Tibial nerve (tissue), 4 donors: Measurements from ENCODE around the gene KIF25. TPM values are rescaled to one million over a fixed set of nuclear protein-coding genes. Genes with fewer than 3 reads are reported as not detected.
A peak's percentile ranks its signal among the peaks of the same experiment; 100 is the strongest.

ENCODE experiments used
- DNase-seq, 2 donors: peaks; one replicate each; pipeline ENCODE4 v3.0.0-alpha.2; 2019; ENCODE audit warnings: low spot score in 2 of 2
- H3K27ac ChIP-seq, 4 donors: fragments of 200-600 bp; sonication (generic) in 3 of 4; one replicate each; pipeline ENCODE4 v1.5.1; 2017 to 2019; ENCODE audit warnings: mild to moderate bottlenecking in 1 of 4
- H3K27me3 ChIP-seq, 2 donors: fragments of 200-600 bp; sonication (generic) in 1 of 2; one replicate each; pipeline versions ENCODE4 v1.5.1 to v1.6.0; 2017 to 2019
- H3K36me3 ChIP-seq, 3 donors: fragments of 200-600 bp; sonication (generic); one replicate each; pipeline ENCODE4 v1.5.1; 2018 to 2019
- H3K4me1 ChIP-seq, 4 donors: fragments of 200-600 bp; sonication (generic) in 3 of 4; one replicate each; pipeline ENCODE4 v1.5.1; 2017 to 2019
- H3K4me3 ChIP-seq, 4 donors: fragments of 200-600 bp; sonication (generic) in 3 of 4; one replicate each; pipeline ENCODE4 v1.5.1; 2017 to 2019; ENCODE audit warnings: mild to moderate bottlenecking in 1 of 4, moderate library complexity in 1 of 4
- H3K9me3 ChIP-seq, 4 donors: fragments of 200-600 bp; sonication (generic) in 3 of 4; one replicate each; pipeline ENCODE4 v1.5.1; 2017 to 2019
- EP300 ChIP-seq, 2 donors: sonication (generic); formaldehyde crosslinking; IDR thresholded peaks; one replicate each; pipeline ENCODE4 v1.6.1; 2017; ENCODE audit warnings: antibody characterized with exemption in 2 of 2, mild to moderate bottlenecking in 1 of 2
- POLR2A ChIP-seq, 2 donors: fragments of 450-650 bp; IDR thresholded peaks; one replicate each; pipeline ENCODE4 v1.6.1; 2017; ENCODE audit warnings: antibody characterized with exemption in 2 of 2, mild to moderate bottlenecking in 2 of 2, moderate library complexity in 2 of 2
- WGBS, 2 donors: methylation state at CpG; one replicate each; pipeline ENCODE4 v1.1.5; 2018; 5-methylcytosine and 5-hydroxymethylcytosine counted together
- total RNA-seq, 4 donors: library from RNA; depleted of rRNA; stranded (reverse); fragments of >200 nt; gene quantifications; one replicate each; pipeline ENCODE4 v1.1.0, GENCODE V29; 2016
- TF ChIP-seq, protein P1 (sequence below), 5 experiments: fragments of 200-600 bp in 3 of 5; fragments of 450-650 bp in 2 of 5; sonication (generic) in 3 of 5; IDR thresholded peaks; one replicate each; pipeline ENCODE4 v1.5.1; 2016 to 2019; ENCODE audit warnings: antibody characterized with exemption in 5 of 5, mild to moderate bottlenecking in 3 of 5, moderate library complexity in 2 of 5

The KIF25 gene
- total RNA-seq, 4 donors from 2014 or later: not detected

GRCh38 chr6:168042426-168043192 lies 45.1 kb downstream of the KIF25 start:
- H3K27ac ChIP-seq: no peak overlapping the region
- WGBS, 2 donors: 95 to 97% methylated on average over 25 to 29 of the region's 29 CpGs
- H3K4me3 ChIP-seq: no peak overlapping the region
- H3K36me3 ChIP-seq: no peaks in the 10 kb centered on the region
- no peak for TF ChIP-seq EP300 (IDR thresholded peaks at IDR 0.05)
- TF ChIP-seq POLR2A (IDR thresholded peaks at IDR 0.05): no peak
- H3K27me3 ChIP-seq: no peaks in the 10 kb centered on the region
- DNase-seq: peak in 1 of 2 donors; percentile 9
- no peaks in the 10 kb centered on the region for H3K4me1 ChIP-seq
- H3K9me3 ChIP-seq: peaks cover 0 to 37% (median 5%) of the 10 kb centered on the region in 4 donors

- no peaks in the 10 kb centered on the region for H3K36me3 ChIP-seq
- H3K9me3 ChIP-seq: peaks cover 0 to 37% (median 5%) of the 10 kb centered on the region in 4 donors
- H3K4me1 ChIP-seq: no peaks in the 10 kb centered on the region
- no peak overlapping the region for H3K4me3 ChIP-seq
- no peak overlapping the region for H3K27ac ChIP-seq
- no peak for DNase-seq
- no peak for TF ChIP-seq EP300 (IDR thresholded peaks at IDR 0.05)
- TF ChIP-seq POLR2A (IDR thresholded peaks at IDR 0.05): no peak
- TF ChIP-seq, protein P1, sequence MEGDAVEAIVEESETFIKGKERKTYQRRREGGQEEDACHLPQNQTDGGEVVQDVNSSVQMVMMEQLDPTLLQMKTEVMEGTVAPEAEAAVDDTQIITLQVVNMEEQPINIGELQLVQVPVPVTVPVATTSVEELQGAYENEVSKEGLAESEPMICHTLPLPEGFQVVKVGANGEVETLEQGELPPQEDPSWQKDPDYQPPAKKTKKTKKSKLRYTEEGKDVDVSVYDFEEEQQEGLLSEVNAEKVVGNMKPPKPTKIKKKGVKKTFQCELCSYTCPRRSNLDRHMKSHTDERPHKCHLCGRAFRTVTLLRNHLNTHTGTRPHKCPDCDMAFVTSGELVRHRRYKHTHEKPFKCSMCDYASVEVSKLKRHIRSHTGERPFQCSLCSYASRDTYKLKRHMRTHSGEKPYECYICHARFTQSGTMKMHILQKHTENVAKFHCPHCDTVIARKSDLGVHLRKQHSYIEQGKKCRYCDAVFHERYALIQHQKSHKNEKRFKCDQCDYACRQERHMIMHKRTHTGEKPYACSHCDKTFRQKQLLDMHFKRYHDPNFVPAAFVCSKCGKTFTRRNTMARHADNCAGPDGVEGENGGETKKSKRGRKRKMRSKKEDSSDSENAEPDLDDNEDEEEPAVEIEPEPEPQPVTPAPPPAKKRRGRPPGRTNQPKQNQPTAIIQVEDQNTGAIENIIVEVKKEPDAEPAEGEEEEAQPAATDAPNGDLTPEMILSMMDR (IDR thresholded peaks at IDR 0.05): no peak
- 97% methylated on average over 12 to 16 of the region's 17 CpGs for WGBS, 2 donors
- no peaks in the 10 kb centered on the region for H3K27me3 ChIP-seq
Measured at GRCh38 chr6:168043193-168043847, 45.8 kb downstream of the KIF25 start.

DNA sequence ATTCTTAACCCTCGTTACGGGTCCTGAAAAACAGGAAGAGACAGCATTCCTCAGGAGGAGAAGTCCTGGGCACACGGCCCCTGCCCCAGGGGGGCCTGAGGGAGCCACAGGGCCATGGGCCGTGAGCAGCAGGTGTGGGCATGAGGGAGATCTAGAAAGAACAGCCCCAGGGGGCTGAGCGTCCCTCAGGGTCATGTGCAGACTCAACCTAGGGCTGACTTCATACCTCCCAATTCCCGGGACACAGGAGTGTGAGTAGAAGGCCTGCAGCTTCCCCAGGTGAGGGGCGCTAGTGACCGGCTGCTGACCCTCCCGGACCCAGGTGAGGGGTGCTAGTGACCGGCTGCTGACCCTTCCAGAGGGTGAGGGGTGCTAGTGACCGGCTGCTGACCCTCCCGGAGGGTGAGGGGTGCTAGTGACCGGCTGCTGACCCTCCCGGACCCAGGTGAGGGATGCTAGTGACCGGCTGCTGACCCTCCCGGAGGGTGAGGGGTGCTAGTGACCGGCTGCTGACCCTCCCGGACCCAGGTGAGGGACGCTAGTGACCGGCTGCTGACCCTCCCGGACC lies 46.5 kb downstream of the KIF25 start:
- no peak for DNase-seq
- Histone ChIP-seq H3K27me3 (no peaks in the 10 kb centered on the region), H3K9me3 (peaks cover 0 to 33% (median 5%) of the 10 kb centered on the region in 4 donors), H3K4me3 (no peak overlapping the region), H3K4me1 (no peaks in the 10 kb centered on the region), H3K36me3 (no peaks in the 10 kb centered on the region), H3K27ac (no peak overlapping the region)
- 89 to 91% methylated on average over 15 to 16 of the region's 21 CpGs for WGBS, 2 donors
- TF ChIP-seq EP300 (IDR thresholded peaks at IDR 0.05) (no peak), POLR2A (IDR thresholded peaks at IDR 0.05) (no peak)
- TF ChIP-seq, protein P1 (IDR thresholded peaks at IDR 0.05): no peak

- Histone ChIP-seq H3K27ac (no peak overlapping the region), H3K36me3 (no peaks in the 10 kb centered on the region), H3K27me3 (no peaks in the 10 kb centered on the region), H3K4me1 (no peaks in the 10 kb centered on the region), H3K9me3 (peaks cover 0 to 26% (median 4%) of the 10 kb centered on the region in 4 donors), H3K4me3 (no peak overlapping the region)
- TF ChIP-seq EP300 (IDR thresholded peaks at IDR 0.05) (no peak), POLR2A (IDR thresholded peaks at IDR 0.05) (no peak)
- TF ChIP-seq, protein P1 (IDR thresholded peaks at IDR 0.05): no peak
- 92 to 94% methylated on average over 16 to 18 of the region's 28 CpGs for WGBS, 2 donors
- no peak for DNase-seq
Measured at GRCh38 chr6:168044521-168045130, 47.2 kb downstream of the KIF25 start.

DNA sequence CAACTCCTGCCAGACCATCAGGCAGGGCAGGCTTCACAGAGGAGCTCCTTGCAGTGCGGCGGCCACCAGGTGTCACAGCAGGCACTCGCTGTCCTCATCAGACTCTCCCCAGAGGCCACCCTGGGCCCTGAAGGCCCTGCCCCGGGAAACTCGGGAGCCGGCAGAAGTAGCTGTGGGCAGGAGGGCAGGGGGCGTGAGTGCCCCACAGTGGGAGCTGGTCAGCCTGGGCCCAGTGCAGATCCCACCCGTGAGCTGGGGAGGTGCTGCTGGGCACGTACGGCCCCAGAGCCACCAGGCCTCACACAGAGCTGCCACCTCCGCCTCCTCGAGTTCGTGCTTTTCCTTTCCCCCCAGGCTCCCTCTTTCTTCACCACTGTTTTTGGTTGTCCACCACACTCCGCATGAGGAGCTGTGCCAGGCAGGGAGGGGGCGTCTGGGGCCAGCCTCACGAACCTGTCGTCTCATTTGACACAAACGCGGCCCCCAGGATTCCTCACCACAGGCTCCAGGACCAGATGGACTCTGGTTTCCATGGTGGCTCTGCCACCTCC lies 47.7 kb downstream of the KIF25 start:
- H3K9me3 ChIP-seq: peaks cover 0 to 20% (median 0%) of the 10 kb centered on the region in 4 donors
- H3K4me3 ChIP-seq: no peak overlapping the region
- no peaks in the 10 kb centered on the region for H3K36me3 ChIP-seq
- no peaks in the 10 kb centered on the region for H3K27me3 ChIP-seq
- WGBS, 2 donors: 91 to 95% methylated on average over 18 to 19 of the region's 19 CpGs
- H3K4me1 ChIP-seq: no peaks in the 10 kb centered on the region
- DNase-seq: no peak
- TF ChIP-seq POLR2A (IDR thresholded peaks at IDR 0.05): no peak
- no peak overlapping the region for H3K27ac ChIP-seq
